ENCODE results near the gene FADS2. TPM values are rescaled to one million over a fixed set of nuclear protein-coding genes. Genes with fewer than 3 reads are reported as not detected.

FADS2 gene
- total and polyA plus RNA-seq, 2 of the 13 experiments (the other 11 are each of a cell fraction or from before 2014, with no cell fraction given) = 90.1 to 124 TPM

DNA sequence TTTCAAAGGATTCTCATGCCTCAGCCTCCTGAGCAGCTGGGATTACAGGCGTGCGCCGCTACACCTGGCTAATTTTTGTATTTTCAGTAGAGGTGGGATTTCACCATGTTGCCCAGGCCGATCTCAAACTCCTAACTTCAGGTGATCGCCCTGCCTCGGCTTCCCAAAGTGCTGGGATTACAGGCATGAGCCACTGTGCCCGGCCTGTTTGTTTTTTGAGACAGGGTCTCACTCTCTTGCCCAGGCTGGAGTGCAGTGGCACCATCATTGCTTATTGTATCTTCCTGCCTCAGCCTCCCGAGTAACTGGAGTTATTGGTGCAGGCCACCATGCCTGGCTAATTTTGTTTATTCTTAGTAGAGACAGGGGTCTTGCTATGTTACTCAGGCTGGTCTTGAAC is 8.1 kb downstream of the FADS2 start:
- no peak overlapping the region for H3K4me3 ChIP-seq (replicated peaks in 1 of 3; ENCODE audit: insufficient read depth in 1 of 3, low read depth in 2 of 3, low read length in 3 of 3)
- FAIRE-seq (no peak), DNase-seq (ENCODE audit: low spot score) (no peak), ATAC-seq (no peak)
- no peaks in the 10 kb centered on the region for H4K20me1 ChIP-seq (ENCODE audit: insufficient read depth, low read length)
- no peak overlapping the region for H2AFZ ChIP-seq (ENCODE audit: low read length)
- 98% methylated on average over 8 of the region's 8 CpGs for WGBS (ENCODE audit: low lambda C conversion rate)
- no peak overlapping the region for H3K4me2 ChIP-seq (ENCODE audit: low read depth, low read length)
- intact Hi-C loops (cut with micrococcal nuclease; ENCODE audit: unreplicated experiment) (no loop called here), in situ Hi-C loops (cut with HindIII; ENCODE audit: extremely low pct_ligation_motif_present, low pct_unique_long_range_greater_than_20kb) (no loop called here)
- no peaks in the 10 kb centered on the region for H3K27me3 ChIP-seq (ENCODE audit: control insufficient read depth in 1 of 2, insufficient read depth in 2 of 2, low read length in 2 of 2)
- POLR2A ChIA-PET = no interaction called here
- BruUV-seq (replicated peaks) = no TSS peak
- peaks cover 6% of the 10 kb centered on the region for H3K79me2 ChIP-seq (ENCODE audit: insufficient read depth, low read length)
- CTCF ChIA-PET (ENCODE audit: low intra/inter-chr PET ratio, low total read pairs) = no interaction called here
- H3K27ac ChIP-seq (ENCODE audit: extremely low read length, insufficient read depth, low read length) = no peak overlapping the region
- TF ChIP-seq FOSL2 (CRISPR knock-in tag; IDR thresholded peaks at IDR 0.05) (no peak), ZSCAN22 (CRISPR knock-in tag; IDR thresholded peaks at IDR 0.05) (no peak), YEATS4 (CRISPR knock-in tag; IDR thresholded peaks at IDR 0.05; ENCODE audit: borderline replicate concordance) (no peak), NBN (conservative IDR thresholded peaks at IDR 0.05) (no peak)
- H3K9me3 ChIP-seq (ENCODE audit: low read length) = no peaks in the 10 kb centered on the region
- no peak overlapping the region for H3K9ac ChIP-seq (ENCODE audit: insufficient read depth, low read depth, low read length)
- peaks cover 3 to 19% of the 10 kb centered on the region in 2 experiments for H3K36me3 ChIP-seq (replicated peaks in 1 of 2; ENCODE audit: control insufficient read depth in 1 of 2, insufficient read depth in 2 of 2, low read length in 2 of 2)
- peaks cover 8% of the 10 kb centered on the region for H3K4me1 ChIP-seq (ENCODE audit: insufficient read depth, low read length)

DNA sequence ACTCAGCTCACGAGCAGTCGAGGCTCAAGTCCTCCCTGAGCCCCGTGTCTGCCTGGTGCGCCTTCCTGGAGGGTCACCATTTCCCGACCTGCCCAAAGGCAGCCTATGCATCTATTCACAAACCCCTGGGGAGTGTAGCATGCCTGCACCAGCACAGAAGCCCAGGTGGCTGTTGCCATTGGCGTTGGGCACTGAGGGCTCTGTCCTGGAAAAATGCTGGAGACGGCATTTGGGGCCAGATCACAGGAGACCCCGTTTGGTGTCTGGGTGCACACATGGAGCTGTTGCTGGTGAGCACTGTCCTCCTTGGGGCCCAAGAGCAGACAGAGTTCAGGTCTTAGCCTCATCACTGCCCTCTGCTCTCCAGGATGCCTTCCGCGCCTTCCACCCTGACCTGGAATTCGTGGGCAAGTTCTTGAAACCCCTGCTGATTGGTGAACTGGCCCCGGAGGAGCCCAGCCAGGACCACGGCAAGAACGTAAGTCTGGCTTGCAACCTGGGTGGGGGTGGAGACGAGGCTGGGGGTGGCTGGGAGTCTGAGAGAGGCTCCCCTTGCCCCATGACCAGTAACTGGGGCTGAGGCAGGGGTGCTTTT is 9.4 kb downstream of the FADS2 start:
- ChIA-PET CTCF (ENCODE audit: low intra/inter-chr PET ratio, low total read pairs) (no interaction called here), POLR2A (no interaction called here)
- FAIRE-seq (no peak), ATAC-seq (no peak), DNase-seq (ENCODE audit: low spot score) (no peak)
- Histone ChIP-seq H3K36me3 (replicated peaks in 1 of 2; ENCODE audit: control insufficient read depth in 1 of 2, insufficient read depth in 2 of 2, low read length in 2 of 2) (peaks cover 3 to 32% of the 10 kb centered on the region in 2 experiments), H3K27me3 (ENCODE audit: control insufficient read depth in 1 of 2, insufficient read depth in 2 of 2, low read length in 2 of 2) (no peaks in the 10 kb centered on the region), H4K20me1 (ENCODE audit: insufficient read depth, low read length) (no peaks in the 10 kb centered on the region), H3K9me3 (ENCODE audit: low read length) (no peaks in the 10 kb centered on the region), H3K9ac (ENCODE audit: insufficient read depth, low read depth, low read length) (no peak overlapping the region), H3K27ac (ENCODE audit: extremely low read length, insufficient read depth, low read length) (no peak overlapping the region), H2AFZ (ENCODE audit: low read length) (no peak overlapping the region), H3K4me3 (replicated peaks in 1 of 3; ENCODE audit: insufficient read depth in 1 of 3, low read depth in 2 of 3, low read length in 3 of 3) (no peak overlapping the region), H3K79me2 (ENCODE audit: insufficient read depth, low read length) (no peaks in the 10 kb centered on the region), H3K4me1 (ENCODE audit: insufficient read depth, low read length) (no peaks in the 10 kb centered on the region), H3K4me2 (ENCODE audit: low read depth, low read length) (no peak overlapping the region)
- intact Hi-C loops (cut with micrococcal nuclease; ENCODE audit: unreplicated experiment) = no loop called here
- WGBS (ENCODE audit: low lambda C conversion rate) = 90% methylated on average over 10 of the region's 15 CpGs
- no TSS peak for BruUV-seq (replicated peaks)
- TF ChIP-seq ZMYM3 (CRISPR knock-in tag; IDR thresholded peaks at IDR 0.05) = no peak
- TF ChIP-seq, protein P1, sequence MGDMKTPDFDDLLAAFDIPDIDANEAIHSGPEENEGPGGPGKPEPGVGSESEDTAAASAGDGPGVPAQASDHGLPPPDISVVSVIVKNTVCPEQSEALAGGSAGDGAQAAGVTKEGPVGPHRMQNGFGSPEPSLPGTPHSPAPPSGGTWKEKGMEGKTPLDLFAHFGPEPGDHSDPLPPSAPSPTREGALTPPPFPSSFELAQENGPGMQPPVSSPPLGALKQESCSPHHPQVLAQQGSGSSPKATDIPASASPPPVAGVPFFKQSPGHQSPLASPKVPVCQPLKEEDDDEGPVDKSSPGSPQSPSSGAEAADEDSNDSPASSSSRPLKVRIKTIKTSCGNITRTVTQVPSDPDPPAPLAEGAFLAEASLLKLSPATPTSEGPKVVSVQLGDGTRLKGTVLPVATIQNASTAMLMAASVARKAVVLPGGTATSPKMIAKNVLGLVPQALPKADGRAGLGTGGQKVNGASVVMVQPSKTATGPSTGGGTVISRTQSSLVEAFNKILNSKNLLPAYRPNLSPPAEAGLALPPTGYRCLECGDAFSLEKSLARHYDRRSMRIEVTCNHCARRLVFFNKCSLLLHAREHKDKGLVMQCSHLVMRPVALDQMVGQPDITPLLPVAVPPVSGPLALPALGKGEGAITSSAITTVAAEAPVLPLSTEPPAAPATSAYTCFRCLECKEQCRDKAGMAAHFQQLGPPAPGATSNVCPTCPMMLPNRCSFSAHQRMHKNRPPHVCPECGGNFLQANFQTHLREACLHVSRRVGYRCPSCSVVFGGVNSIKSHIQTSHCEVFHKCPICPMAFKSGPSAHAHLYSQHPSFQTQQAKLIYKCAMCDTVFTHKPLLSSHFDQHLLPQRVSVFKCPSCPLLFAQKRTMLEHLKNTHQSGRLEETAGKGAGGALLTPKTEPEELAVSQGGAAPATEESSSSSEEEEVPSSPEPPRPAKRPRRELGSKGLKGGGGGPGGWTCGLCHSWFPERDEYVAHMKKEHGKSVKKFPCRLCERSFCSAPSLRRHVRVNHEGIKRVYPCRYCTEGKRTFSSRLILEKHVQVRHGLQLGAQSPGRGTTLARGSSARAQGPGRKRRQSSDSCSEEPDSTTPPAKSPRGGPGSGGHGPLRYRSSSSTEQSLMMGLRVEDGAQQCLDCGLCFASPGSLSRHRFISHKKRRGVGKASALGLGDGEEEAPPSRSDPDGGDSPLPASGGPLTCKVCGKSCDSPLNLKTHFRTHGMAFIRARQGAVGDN (CRISPR knock-in tag; IDR thresholded peaks at IDR 0.05) = peak; percentile 17; the same call in 1 of the 2 replicates
- peak in 1 of 2 experiments; percentile 44; a peak in 2 of 4 replicates for TF ChIP-seq POLR2A (IDR thresholded peaks at IDR 0.05; ENCODE audit: insufficient read depth in 1 of 2, low read depth in 2 of 2, low read length in 2 of 2)
- in situ Hi-C loops (cut with HindIII; ENCODE audit: extremely low pct_ligation_motif_present, low pct_unique_long_range_greater_than_20kb) = no loop called here

All from HepG2 (cell line).